HFF-Myc (cell line): ENCODE data around the gene TRNT1.
A peak's percentile ranks its signal among the peaks of the same experiment; 100 is the strongest.

Experiments used
- DNase-seq: peaks from one replicate; pipeline ENCODE4 v3.0.0-alpha.2; 2011; ENCODE audit warnings: low read depth; ENCODE audit errors: extremely low read depth
- H3K4me3 ChIP-seq: replicated peaks from 2 replicates; pipeline ENCODE4 v1.5.1; 2011; ENCODE audit warnings: low read depth, mild to moderate bottlenecking, control low read depth, low read length
- CTCF ChIP-seq: IDR thresholded peaks from 2 replicates; pipeline ENCODE4 v1.5.1; 2012; ENCODE audit warnings: mild to moderate bottlenecking, low read depth, low read length, control low read depth; ENCODE audit errors: missing control alignments

Gene TRNT1

GRCh38 chr3:3189961-3190360 lies 63.2 kb downstream of the TRNT1 start:
- no peak for DNase-seq
- TF ChIP-seq CTCF, result no peak
- H3K4me3 ChIP-seq, result no peak overlapping the region

GRCh38 chr3:3191675-3192285 lies 65.0 kb downstream of the TRNT1 start:
- H3K4me3 ChIP-seq, result no peak overlapping the region
- no peak for TF ChIP-seq CTCF
- no peak for DNase-seq

- no peak for DNase-seq
- TF ChIP-seq CTCF, result no peak
- H3K4me3 ChIP-seq, result no peak overlapping the region
Measured at GRCh38 chr3:3192286-3192675, 65.5 kb downstream of the TRNT1 start.

GRCh38 chr3:3194861-3195260 lies 68.1 kb downstream of the TRNT1 start:
- no peak for TF ChIP-seq CTCF
- no peak for DNase-seq

GRCh38 chr3:3196148-3196861 lies 69.6 kb downstream of the TRNT1 start:
- no peak overlapping the region for H3K4me3 ChIP-seq
- TF ChIP-seq CTCF, result peak; percentile 57
- no peak for DNase-seq

More at GRCh38 chr3:3194861-3195260, 68.1 kb downstream of the TRNT1 start:
- no peak overlapping the region for H3K4me3 ChIP-seq
